ENCODE results near the gene SSH2. TPM values are rescaled to one million over a fixed set of nuclear protein-coding genes. Genes with fewer than 3 reads are reported as not detected.
A peak's percentile ranks its signal among the peaks of the same experiment; 100 is the strongest.

Gene SSH2, protein sequence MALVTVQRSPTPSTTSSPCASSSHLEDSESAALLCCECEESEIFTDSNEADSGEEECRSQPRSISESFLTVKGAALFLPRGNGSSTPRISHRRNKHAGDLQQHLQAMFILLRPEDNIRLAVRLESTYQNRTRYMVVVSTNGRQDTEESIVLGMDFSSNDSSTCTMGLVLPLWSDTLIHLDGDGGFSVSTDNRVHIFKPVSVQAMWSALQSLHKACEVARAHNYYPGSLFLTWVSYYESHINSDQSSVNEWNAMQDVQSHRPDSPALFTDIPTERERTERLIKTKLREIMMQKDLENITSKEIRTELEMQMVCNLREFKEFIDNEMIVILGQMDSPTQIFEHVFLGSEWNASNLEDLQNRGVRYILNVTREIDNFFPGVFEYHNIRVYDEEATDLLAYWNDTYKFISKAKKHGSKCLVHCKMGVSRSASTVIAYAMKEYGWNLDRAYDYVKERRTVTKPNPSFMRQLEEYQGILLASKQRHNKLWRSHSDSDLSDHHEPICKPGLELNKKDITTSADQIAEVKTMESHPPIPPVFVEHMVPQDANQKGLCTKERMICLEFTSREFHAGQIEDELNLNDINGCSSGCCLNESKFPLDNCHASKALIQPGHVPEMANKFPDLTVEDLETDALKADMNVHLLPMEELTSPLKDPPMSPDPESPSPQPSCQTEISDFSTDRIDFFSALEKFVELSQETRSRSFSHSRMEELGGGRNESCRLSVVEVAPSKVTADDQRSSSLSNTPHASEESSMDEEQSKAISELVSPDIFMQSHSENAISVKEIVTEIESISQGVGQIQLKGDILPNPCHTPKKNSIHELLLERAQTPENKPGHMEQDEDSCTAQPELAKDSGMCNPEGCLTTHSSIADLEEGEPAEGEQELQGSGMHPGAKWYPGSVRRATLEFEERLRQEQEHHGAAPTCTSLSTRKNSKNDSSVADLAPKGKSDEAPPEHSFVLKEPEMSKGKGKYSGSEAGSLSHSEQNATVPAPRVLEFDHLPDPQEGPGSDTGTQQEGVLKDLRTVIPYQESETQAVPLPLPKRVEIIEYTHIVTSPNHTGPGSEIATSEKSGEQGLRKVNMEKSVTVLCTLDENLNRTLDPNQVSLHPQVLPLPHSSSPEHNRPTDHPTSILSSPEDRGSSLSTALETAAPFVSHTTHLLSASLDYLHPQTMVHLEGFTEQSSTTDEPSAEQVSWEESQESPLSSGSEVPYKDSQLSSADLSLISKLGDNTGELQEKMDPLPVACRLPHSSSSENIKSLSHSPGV (N-terminal part only)
- 18.7 TPM for polyA plus RNA-seq (2012; ENCODE audit: insufficient read depth, insufficient read length, low read depth)

DNA sequence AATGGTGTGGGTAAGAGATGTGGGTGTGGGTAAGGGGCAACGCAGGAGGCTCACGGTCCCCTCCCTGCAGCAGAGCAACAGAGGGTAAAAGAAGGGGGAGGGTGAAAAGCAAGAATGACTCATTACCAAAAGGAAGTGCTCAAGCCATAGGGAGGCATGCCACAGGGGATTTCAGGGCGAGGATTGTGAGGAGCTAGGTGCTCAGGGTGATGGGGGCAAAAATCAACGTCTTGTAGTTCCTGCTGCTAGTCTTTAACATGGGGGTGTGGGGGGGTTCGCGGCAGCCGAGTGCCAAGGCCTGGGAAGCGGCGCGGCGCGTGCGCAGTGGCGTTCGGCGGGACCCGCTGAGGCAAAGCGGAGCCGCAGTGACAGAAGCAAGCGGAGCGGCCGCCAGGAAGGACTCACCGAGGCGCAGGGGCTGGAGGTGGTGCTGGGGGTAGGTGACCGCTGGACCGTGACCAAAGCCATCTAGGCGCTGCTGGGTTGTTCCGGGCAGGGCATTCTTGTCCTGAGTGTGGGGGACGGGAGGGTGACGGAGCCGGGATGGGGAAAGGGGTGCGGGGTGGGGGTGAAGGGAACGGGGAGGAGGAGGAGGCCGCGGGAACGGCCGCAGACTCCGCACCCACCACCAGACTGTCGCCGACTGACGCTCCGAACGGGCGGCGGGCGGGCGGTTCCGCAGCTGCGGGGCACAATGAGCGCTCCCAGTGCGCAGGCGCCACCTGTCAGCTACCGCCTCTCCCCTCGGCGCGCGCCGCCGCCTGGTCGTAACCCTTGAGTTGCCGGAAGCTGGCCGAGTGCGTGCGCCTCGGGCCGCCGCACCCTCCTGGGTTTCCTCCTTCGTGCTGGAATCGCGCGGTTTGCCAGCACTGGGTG is at the start of gene SSH2:
TSS of gene SSH2 (minus strand) at position 696 of the 876 bp plus-strand sequence. CDS start at position 468, 228 bp downstream.
- Histone ChIP-seq H3K9me3 (no peaks in the 10 kb centered on the region), H3K4me3 (ENCODE audit: low read depth, low read length) (peak within 1 kb of the TSS; percentile 85), H3K36me3 (no peaks in the 10 kb centered on the region), H3K4me1 (peaks cover 3% of the 10 kb centered on the region; the same call in 1 of the 2 replicates), H3K27me3 (no peaks in the 10 kb centered on the region)
- TF ChIP-seq, protein P1, sequence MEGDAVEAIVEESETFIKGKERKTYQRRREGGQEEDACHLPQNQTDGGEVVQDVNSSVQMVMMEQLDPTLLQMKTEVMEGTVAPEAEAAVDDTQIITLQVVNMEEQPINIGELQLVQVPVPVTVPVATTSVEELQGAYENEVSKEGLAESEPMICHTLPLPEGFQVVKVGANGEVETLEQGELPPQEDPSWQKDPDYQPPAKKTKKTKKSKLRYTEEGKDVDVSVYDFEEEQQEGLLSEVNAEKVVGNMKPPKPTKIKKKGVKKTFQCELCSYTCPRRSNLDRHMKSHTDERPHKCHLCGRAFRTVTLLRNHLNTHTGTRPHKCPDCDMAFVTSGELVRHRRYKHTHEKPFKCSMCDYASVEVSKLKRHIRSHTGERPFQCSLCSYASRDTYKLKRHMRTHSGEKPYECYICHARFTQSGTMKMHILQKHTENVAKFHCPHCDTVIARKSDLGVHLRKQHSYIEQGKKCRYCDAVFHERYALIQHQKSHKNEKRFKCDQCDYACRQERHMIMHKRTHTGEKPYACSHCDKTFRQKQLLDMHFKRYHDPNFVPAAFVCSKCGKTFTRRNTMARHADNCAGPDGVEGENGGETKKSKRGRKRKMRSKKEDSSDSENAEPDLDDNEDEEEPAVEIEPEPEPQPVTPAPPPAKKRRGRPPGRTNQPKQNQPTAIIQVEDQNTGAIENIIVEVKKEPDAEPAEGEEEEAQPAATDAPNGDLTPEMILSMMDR (IDR thresholded peaks at IDR 0.05; ENCODE audit: low read depth, low read length), result no peak
- DNase-seq, result peak; percentile 90

DNA sequence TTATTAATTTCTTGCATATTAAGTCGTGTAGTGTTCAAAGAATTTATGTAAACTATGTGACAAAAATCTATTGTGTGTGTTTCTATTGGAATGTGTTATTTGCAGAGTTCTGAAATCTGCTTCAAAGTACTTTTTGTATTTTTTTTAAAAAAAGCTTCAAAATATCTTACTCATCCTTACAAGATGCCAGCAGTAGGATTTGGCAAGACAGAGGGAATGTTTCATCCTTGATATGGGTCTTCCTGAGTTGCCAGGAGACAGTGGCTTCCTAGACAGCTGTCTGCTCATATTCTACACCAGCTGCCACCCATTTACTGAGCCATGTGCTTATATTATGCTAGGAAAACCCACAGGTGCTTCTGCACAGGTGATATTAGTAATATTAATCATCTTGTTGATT is 47.8 kb upstream of the SSH2 start:
- TF ChIP-seq, protein P1 (IDR thresholded peaks at IDR 0.05; ENCODE audit: low read depth, low read length), result no peak
- no peaks in the 10 kb centered on the region for H3K36me3 ChIP-seq
- no peaks in the 10 kb centered on the region for H3K9me3 ChIP-seq
- no peaks in the 10 kb centered on the region for H3K27me3 ChIP-seq
- H3K4me1 ChIP-seq, result no peaks in the 10 kb centered on the region
- no peak overlapping the region for H3K4me3 ChIP-seq (ENCODE audit: low read depth, low read length)
- no peak for DNase-seq

DNA sequence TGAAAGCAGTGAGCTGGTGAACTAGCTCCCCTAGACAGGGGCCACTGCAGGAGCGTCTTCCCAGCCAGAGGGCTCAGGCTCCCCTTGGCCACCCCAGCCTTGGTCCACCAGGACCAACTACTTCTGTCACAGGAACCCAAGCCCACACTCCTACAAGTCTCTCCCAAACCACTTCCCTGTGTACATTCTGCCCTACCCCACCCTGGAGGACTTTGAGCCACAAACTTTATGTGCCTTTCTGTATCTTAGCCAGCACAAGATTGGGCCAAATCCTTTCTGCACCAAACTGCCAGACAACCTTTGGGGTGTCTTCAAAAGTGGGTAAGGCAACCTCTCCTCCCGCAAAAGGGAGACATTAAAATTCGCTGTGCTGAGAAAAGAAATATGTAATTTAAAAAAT is 43.0 kb upstream of the SSH2 start:
- H3K9me3 ChIP-seq, result no peaks in the 10 kb centered on the region
- H3K4me3 ChIP-seq (ENCODE audit: low read depth, low read length), result no peak overlapping the region
- no peak for DNase-seq
- TF ChIP-seq, protein P1 (IDR thresholded peaks at IDR 0.05; ENCODE audit: low read depth, low read length), result no peak
- H3K27me3 ChIP-seq, result no peaks in the 10 kb centered on the region
- H3K36me3 ChIP-seq, result no peaks in the 10 kb centered on the region
- no peaks in the 10 kb centered on the region for H3K4me1 ChIP-seq

DNA sequence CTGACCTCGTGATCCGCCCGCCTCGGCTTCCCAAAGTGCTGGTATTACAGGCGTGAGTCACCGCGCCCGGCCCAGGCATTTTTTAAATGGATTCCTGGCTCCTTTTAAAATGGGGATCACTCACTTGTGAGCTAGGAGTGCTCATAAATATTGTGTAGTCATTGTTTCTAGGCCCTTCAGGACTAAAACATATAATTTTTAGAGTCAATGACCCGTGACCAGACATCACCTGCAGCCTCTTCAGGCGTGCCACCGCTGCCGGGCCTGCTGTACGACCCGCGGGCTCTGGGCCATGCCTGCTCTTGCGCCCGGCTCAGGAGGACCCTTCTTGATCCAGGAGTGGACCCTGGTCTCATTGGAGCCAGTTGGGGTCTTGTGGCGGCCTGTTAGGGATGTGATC is 42.2 kb upstream of the SSH2 start:
- TF ChIP-seq, protein P1 (IDR thresholded peaks at IDR 0.05; ENCODE audit: low read depth, low read length), result no peak
- H3K27me3 ChIP-seq, result no peaks in the 10 kb centered on the region
- H3K4me3 ChIP-seq (ENCODE audit: low read depth, low read length), result no peak overlapping the region
- no peaks in the 10 kb centered on the region for H3K9me3 ChIP-seq
- no peak for DNase-seq
- H3K36me3 ChIP-seq, result no peaks in the 10 kb centered on the region
- H3K4me1 ChIP-seq, result no peaks in the 10 kb centered on the region

DNA sequence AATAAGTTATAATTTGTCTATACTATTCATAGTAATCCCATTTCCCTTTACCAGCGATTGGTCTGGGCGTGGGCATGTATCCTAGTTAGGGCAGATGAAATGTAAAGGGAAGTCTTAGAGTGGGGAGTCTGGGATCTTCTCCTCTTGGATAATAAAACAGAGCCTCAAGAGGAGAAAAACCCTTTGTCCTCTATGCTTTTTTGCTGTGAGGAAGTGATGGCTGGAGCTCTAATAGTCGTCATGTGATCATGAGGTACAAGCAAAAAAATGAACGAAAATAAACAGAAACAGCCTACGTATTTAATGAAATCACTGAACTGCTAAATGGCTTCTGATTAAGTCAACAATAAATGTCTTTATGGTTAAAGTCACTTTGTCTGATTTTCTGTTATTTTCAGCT is 38.2 kb upstream of the SSH2 start:
- no peak overlapping the region for H3K4me3 ChIP-seq (ENCODE audit: low read depth, low read length)
- no peaks in the 10 kb centered on the region for H3K9me3 ChIP-seq
- TF ChIP-seq, protein P1 (IDR thresholded peaks at IDR 0.05; ENCODE audit: low read depth, low read length), result no peak
- H3K36me3 ChIP-seq, result no peaks in the 10 kb centered on the region
- DNase-seq, result no peak
- no peaks in the 10 kb centered on the region for H3K27me3 ChIP-seq
- no peaks in the 10 kb centered on the region for H3K4me1 ChIP-seq

Data from BE2C (cell line).